Large intestine (tissue), 3 donors: ENCODE data around the gene TPSD1. TPM values are rescaled to one million over a fixed set of nuclear protein-coding genes. Genes with fewer than 3 reads are reported as not detected.

ENCODE experiments used
- DNase-seq, 2 donors: peaks; one replicate each; pipeline versions ENCODE4 v3.0.0 to v3.0.0-alpha.2; 2013
- H3K27ac ChIP-seq: one replicate; pipeline ENCODE4 v1.5.1; 2013; ENCODE audit warnings: low read length
- H3K27me3 ChIP-seq: 2 replicates; pipeline ENCODE4 v1.6.1; 2013; ENCODE audit warnings: low read length; ENCODE audit not compliant: control insufficient read depth, insufficient read depth
- H3K36me3 ChIP-seq: 2 replicates; pipeline ENCODE4 v1.6.1; 2013; ENCODE audit warnings: low read length; ENCODE audit not compliant: control insufficient read depth, insufficient read depth
- H3K4me1 ChIP-seq: one replicate; pipeline ENCODE4 v1.6.1; 2013; ENCODE audit warnings: low read length; ENCODE audit not compliant: control insufficient read depth, insufficient read depth
- H3K4me3 ChIP-seq: one replicate; pipeline ENCODE4 v1.5.1; 2013; ENCODE audit warnings: low read length
- H3K9me3 ChIP-seq: one replicate; pipeline ENCODE4 v1.6.1; 2013; ENCODE audit warnings: mild to moderate bottlenecking, low read depth, low read length, moderate library complexity; ENCODE audit not compliant: control insufficient read depth
- WGBS: methylation state at CpG from one replicate; pipeline ENCODE4 v1.1.5; 2013; ENCODE audit warnings: low lambda C conversion rate; ENCODE audit not compliant: insufficient coverage; 5-methylcytosine and 5-hydroxymethylcytosine counted together
- polyA plus RNA-seq: library from polyadenylated mRNA; unstranded; fragments of 120-200 nt; gene quantifications from one replicate; pipeline ENCODE4 v1.2.1, GENCODE V29; 2013

Gene TPSD1
- polyA plus RNA-seq, 1 donor = 0.06 TPM

GRCh38 chr16:1256874-1257322 lies 1.0 kb downstream of the TPSD1 start:
- no CpG with 5 or more reads among the region's 22 CpGs for WGBS
- peaks cover 31% of the 10 kb centered on the region for H3K27me3 ChIP-seq

GRCh38 chr16:1257561-1258224 lies 1.8 kb downstream of the TPSD1 start:
- Histone ChIP-seq H3K4me1 (no peaks in the 10 kb centered on the region), H3K27me3 (peaks cover 39% of the 10 kb centered on the region), H3K27ac (no peak overlapping the region), H3K9me3 (peaks cover 4% of the 10 kb centered on the region), H3K4me3 (no peak overlapping the region), H3K36me3 (no peaks in the 10 kb centered on the region)
- WGBS = no CpG with 5 or more reads among the region's 34 CpGs
- DNase-seq = no peak

More at GRCh38 chr16:1256874-1257322, 1.0 kb downstream of the TPSD1 start:
- Histone ChIP-seq H3K4me3 (no peak overlapping the region), H3K36me3 (no peaks in the 10 kb centered on the region), H3K27ac (no peak overlapping the region), H3K4me1 (no peaks in the 10 kb centered on the region), H3K9me3 (peaks cover 4% of the 10 kb centered on the region)
- no peak for DNase-seq

- H3K4me1 ChIP-seq = no peaks in the 10 kb centered on the region
- no CpG with 5 or more reads among the region's 12 CpGs for WGBS
- H3K27ac ChIP-seq = no peak overlapping the region
- H3K9me3 ChIP-seq = peaks cover 4% of the 10 kb centered on the region
- H3K27me3 ChIP-seq = peaks cover 42% of the 10 kb centered on the region
- no peaks in the 10 kb centered on the region for H3K36me3 ChIP-seq
- no peak for DNase-seq
- no peak overlapping the region for H3K4me3 ChIP-seq
Measured at GRCh38 chr16:1258225-1258600, 2.3 kb downstream of the TPSD1 start.

- Histone ChIP-seq H3K4me3 (no peak overlapping the region), H3K27ac (no peak overlapping the region), H3K9me3 (peaks cover 4% of the 10 kb centered on the region), H3K27me3 (peaks cover 42% of the 10 kb centered on the region), H3K4me1 (no peaks in the 10 kb centered on the region), H3K36me3 (no peaks in the 10 kb centered on the region)
- WGBS = no CpG with 5 or more reads among the region's 42 CpGs
- DNase-seq = no peak
Measured at GRCh38 chr16:1258906-1259759, 3.3 kb downstream of the TPSD1 start.

GRCh38 chr16:1259760-1260068 lies 3.8 kb downstream of the TPSD1 start:
- peaks cover 42% of the 10 kb centered on the region for H3K27me3 ChIP-seq
- H3K9me3 ChIP-seq = peaks cover 4% of the 10 kb centered on the region
- no peak for DNase-seq
- no peaks in the 10 kb centered on the region for H3K36me3 ChIP-seq
- no peak overlapping the region for H3K4me3 ChIP-seq
- WGBS = no CpG with 5 or more reads among the region's 11 CpGs
- H3K4me1 ChIP-seq = no peaks in the 10 kb centered on the region
- no peak overlapping the region for H3K27ac ChIP-seq

GRCh38 chr16:1260101-1260680 lies 4.3 kb downstream of the TPSD1 start:
- no peak for DNase-seq
- no CpG with 5 or more reads among the region's 36 CpGs for WGBS

GRCh38 chr16:1261131-1261892 lies 5.4 kb downstream of the TPSD1 start:
- Histone ChIP-seq H3K9me3 (peaks cover 4% of the 10 kb centered on the region), H3K27ac (no peak overlapping the region), H3K4me3 (no peak overlapping the region), H3K27me3 (peaks cover 42% of the 10 kb centered on the region), H3K36me3 (no peaks in the 10 kb centered on the region), H3K4me1 (no peaks in the 10 kb centered on the region)
- no peak for DNase-seq
- no CpG with 5 or more reads among the region's 47 CpGs for WGBS

More at GRCh38 chr16:1260101-1260680, 4.3 kb downstream of the TPSD1 start:
- Histone ChIP-seq H3K4me1 (no peaks in the 10 kb centered on the region), H3K9me3 (peaks cover 4% of the 10 kb centered on the region), H3K36me3 (no peaks in the 10 kb centered on the region), H3K27me3 (peaks cover 42% of the 10 kb centered on the region), H3K4me3 (no peak overlapping the region), H3K27ac (no peak overlapping the region)

- Histone ChIP-seq H3K4me1 (no peaks in the 10 kb centered on the region), H3K36me3 (no peaks in the 10 kb centered on the region), H3K4me3 (no peak overlapping the region), H3K27ac (no peak overlapping the region), H3K9me3 (peaks cover 4% of the 10 kb centered on the region), H3K27me3 (peaks cover 42% of the 10 kb centered on the region)
- no peak for DNase-seq
- no CpG with 5 or more reads among the region's 32 CpGs for WGBS
Measured at GRCh38 chr16:1262210-1262845, 6.5 kb downstream of the TPSD1 start.

- DNase-seq = no peak
- Histone ChIP-seq H3K27me3 (peaks cover 42% of the 10 kb centered on the region), H3K4me1 (no peaks in the 10 kb centered on the region), H3K4me3 (no peak overlapping the region), H3K27ac (no peak overlapping the region), H3K36me3 (no peaks in the 10 kb centered on the region), H3K9me3 (peaks cover 4% of the 10 kb centered on the region)
- WGBS = no CpG with 5 or more reads among the region's 9 CpGs
Measured at GRCh38 chr16:1262846-1263221, 7.0 kb downstream of the TPSD1 start.
